Measurements from ENCODE around the gene KCNIP1.

KCNIP1 gene

GRCh38 chr5:170715141-170715540 is 211.3 kb downstream of the KCNIP1 start:
- Mint-ChIP-seq H3K4me3 (no peak overlapping the region), H3K27me3 (ENCODE audit: low read depth) (peaks cover 5% of the 10 kb centered on the region), H3K36me3 (ENCODE audit: low read depth) (no peaks in the 10 kb centered on the region), H3K9me3 (peaks cover 10% of the 10 kb centered on the region), H3K27ac (no peak overlapping the region), H3K4me1 (no peaks in the 10 kb centered on the region)
- no peak for TF ChIP-seq CTCF (IDR thresholded peaks at IDR 0.05; ENCODE audit: unreplicated experiment in 3 of 3)

- Mint-ChIP-seq H3K36me3 (ENCODE audit: low read depth) (no peaks in the 10 kb centered on the region), H3K4me1 (no peaks in the 10 kb centered on the region), H3K9me3 (peaks cover under 1% of the 10 kb centered on the region), H3K27me3 (ENCODE audit: low read depth) (peaks cover 5% of the 10 kb centered on the region), H3K4me3 (no peak overlapping the region), H3K27ac (no peak overlapping the region)
- TF ChIP-seq CTCF (IDR thresholded peaks at IDR 0.05; ENCODE audit: unreplicated experiment in 3 of 3): no peak
Measured at GRCh38 chr5:170716396-170716795, 212.6 kb downstream of the KCNIP1 start.

GRCh38 chr5:170719551-170719950 is 215.7 kb downstream of the KCNIP1 start:
- peaks cover 4% of the 10 kb centered on the region for H3K36me3 Mint-ChIP-seq (ENCODE audit: low read depth)
- H3K4me3 Mint-ChIP-seq: no peak overlapping the region
- H3K27ac Mint-ChIP-seq: no peak overlapping the region
- H3K27me3 Mint-ChIP-seq (ENCODE audit: low read depth): peaks cover 5% of the 10 kb centered on the region
- H3K4me1 Mint-ChIP-seq: no peaks in the 10 kb centered on the region
- peaks cover 5% of the 10 kb centered on the region for H3K9me3 Mint-ChIP-seq
- TF ChIP-seq CTCF (IDR thresholded peaks at IDR 0.05; ENCODE audit: unreplicated experiment in 3 of 3): no peak

GRCh38 chr5:170720179-170720578 is 216.4 kb downstream of the KCNIP1 start:
- TF ChIP-seq CTCF (IDR thresholded peaks at IDR 0.05; ENCODE audit: unreplicated experiment in 3 of 3): no peak
- no peak overlapping the region for H3K4me3 Mint-ChIP-seq
- H3K4me1 Mint-ChIP-seq: no peaks in the 10 kb centered on the region
- peaks cover 5% of the 10 kb centered on the region for H3K9me3 Mint-ChIP-seq
- peaks cover 4% of the 10 kb centered on the region for H3K36me3 Mint-ChIP-seq (ENCODE audit: low read depth)
- peaks cover 5% of the 10 kb centered on the region for H3K27me3 Mint-ChIP-seq (ENCODE audit: low read depth)
- H3K27ac Mint-ChIP-seq: no peak overlapping the region

GRCh38 chr5:170720984-170721383 is 217.2 kb downstream of the KCNIP1 start:
- TF ChIP-seq CTCF (IDR thresholded peaks at IDR 0.05; ENCODE audit: unreplicated experiment in 3 of 3): no peak
- Mint-ChIP-seq H3K27me3 (ENCODE audit: low read depth) (peaks cover 2% of the 10 kb centered on the region), H3K27ac (no peak overlapping the region), H3K4me3 (no peak overlapping the region), H3K36me3 (ENCODE audit: low read depth) (peaks cover 4% of the 10 kb centered on the region), H3K9me3 (peaks cover 5% of the 10 kb centered on the region), H3K4me1 (no peaks in the 10 kb centered on the region)

- no peaks in the 10 kb centered on the region for H3K4me1 Mint-ChIP-seq
- TF ChIP-seq CTCF (IDR thresholded peaks at IDR 0.05; ENCODE audit: unreplicated experiment in 3 of 3): no peak
- peaks cover 4% of the 10 kb centered on the region for H3K36me3 Mint-ChIP-seq (ENCODE audit: low read depth)
- no peak overlapping the region for H3K27ac Mint-ChIP-seq
- peaks cover 5% of the 10 kb centered on the region for H3K9me3 Mint-ChIP-seq
- H3K27me3 Mint-ChIP-seq (ENCODE audit: low read depth): no peaks in the 10 kb centered on the region
- H3K4me3 Mint-ChIP-seq: no peak overlapping the region
Measured at GRCh38 chr5:170721681-170722080, 217.9 kb downstream of the KCNIP1 start.
